Measurements from ENCODE around the gene SLC22A25. TPM values are rescaled to one million over a fixed set of nuclear protein-coding genes. Genes with fewer than 3 reads are reported as not detected.

The SLC22A25 gene
- total RNA-seq (2016; rRNA removed; fragmentation: Illumina TruSeq; extraction: Trizol): 0.18 TPM in 2 replicates
- total RNA-seq (2016; cell fraction: cytosol; rRNA removed; fragmentation: Illumina TruSeq; extraction: Trizol; ENCODE audit: low read depth): 0.10 and 0.26 TPM in 2 replicates
- 0.16 and 0.26 TPM in 2 replicates for total RNA-seq (2016; cell fraction: insoluble cytoplasmic fraction; rRNA removed; fragmentation: Illumina TruSeq; extraction: Trizol)
- 0.10 and 0.12 TPM in 2 replicates for total RNA-seq (2016; cell fraction: membrane; rRNA removed; fragmentation: Illumina TruSeq; extraction: Trizol)
- total RNA-seq (2016; cell fraction: nucleus; rRNA removed; fragmentation: Illumina TruSeq; extraction: Trizol): 0.60 and 0.87 TPM in 2 replicates
- 0.42 and 0.98 TPM in 2 replicates for polyA plus RNA-seq (2011; rRNA removed)
- polyA plus RNA-seq (2011; cell fraction: cytosol; rRNA removed): 0.19 and 0.50 TPM in 2 replicates
- 1.5 and 3.8 TPM in 2 replicates for polyA plus RNA-seq (2011; cell fraction: nucleus; rRNA removed)
- 1.3 and 1.8 TPM in 2 replicates for polyA plus RNA-seq (2012)
- 0.05 TPM in 1 of 2 replicates, not detected in the other for polyA plus RNA-seq (2016; cell fraction: cytosol; fragmentation: Illumina TruSeq; extraction: Trizol; ENCODE audit: low read depth)
- 0.07 and 0.12 TPM in 2 replicates for polyA plus RNA-seq (2016; cell fraction: insoluble cytoplasmic fraction; fragmentation: Illumina TruSeq; extraction: Trizol; ENCODE audit: low read depth)
- 0.06 TPM in 2 replicates for polyA plus RNA-seq (2016; cell fraction: membrane; fragmentation: Illumina TruSeq; extraction: Trizol; ENCODE audit: low read depth)
- 0.56 and 0.71 TPM in 2 replicates for polyA plus RNA-seq (2016; cell fraction: nucleus; fragmentation: Illumina TruSeq; extraction: Trizol; ENCODE audit: insufficient read depth, low read depth)
- polyA minus RNA-seq (2011; rRNA and poly(A)+ RNA removed; ENCODE audit: low replicate concordance): 0.32 TPM in 1 of 2 replicates, not detected in the other
- 0.20 TPM in 1 of 2 replicates, not detected in the other for polyA minus RNA-seq (2011; cell fraction: cytosol; rRNA and poly(A)+ RNA removed)
- polyA minus RNA-seq (2011; cell fraction: nucleus; rRNA and poly(A)+ RNA removed): 1.2 and 2.7 TPM in 2 replicates
- Bru-seq, nascent RNA: percentile 28 among the genes with signal in this experiment
- BruChase-seq, experiment 1, labeled RNA remaining after a 6-hour chase: percentile 17 among the genes with signal in this experiment
- percentile 26 among the genes with signal in this experiment for BruChase-seq, experiment 2, labeled RNA remaining after a 2-hour chase
- long read RNA-seq, experiment 1: 0 reads
- long read RNA-seq, experiment 2, partial matches to known transcripts: 1 of 1 reads
- long read RNA-seq, experiment 2, other reads (novel, unspliced or antisense): 0 of 1 reads

DNA sequence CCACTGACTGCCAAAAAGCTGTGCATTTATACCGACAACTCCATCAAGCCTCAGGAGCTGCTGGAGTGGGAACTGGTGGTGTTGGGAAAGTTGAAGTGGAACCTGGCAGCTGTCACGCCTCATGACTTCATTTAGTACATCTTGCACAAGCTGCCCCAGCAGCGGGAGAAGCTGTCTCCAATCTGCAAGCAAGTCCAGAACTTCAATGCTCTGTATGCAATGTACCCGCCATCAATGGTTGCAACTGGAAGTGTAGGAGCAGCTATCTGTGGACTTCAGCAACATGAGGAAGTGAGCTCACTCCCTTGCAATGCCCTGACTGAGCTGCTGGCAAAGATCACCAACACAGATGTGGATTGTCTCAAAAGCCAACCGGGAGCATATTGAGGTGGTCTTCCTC, at the start of gene SLC22A25:
Gene SLC22A25, minus strand, starts transcription at position 67 of the 400 bp plus-strand sequence. CDS start 13,947 bp downstream, outside the sequence.
- 96% methylated on average over 3 of the region's 5 CpGs for WGBS (ENCODE audit: low lambda C conversion rate)
- no peak for DNase-seq (ENCODE audit: low spot score)
- CTCF ChIA-PET (ENCODE audit: low intra/inter-chr PET ratio, low total read pairs): no interaction called here
- no peaks in the 10 kb centered on the region for H4K20me1 ChIP-seq (ENCODE audit: insufficient read depth, low read length)
- no peak within 1 kb of the TSS for H2AFZ ChIP-seq (ENCODE audit: low read length)
- BruUV-seq (replicated peaks): no TSS peak
- no peaks in the 10 kb centered on the region for H3K9me3 ChIP-seq (ENCODE audit: low read length)
- H3K4me1 ChIP-seq (ENCODE audit: insufficient read depth, low read length): peaks cover 99% of the 10 kb centered on the region
- 0 out of 2 replicates have a peak, but pooled peaks have one; percentile 29 for TF ChIP-seq FOXC1 (CRISPR knock-in tag; IDR thresholded peaks at IDR 0.05; ENCODE audit: borderline replicate concordance)
- TF ChIP-seq, protein P1, sequence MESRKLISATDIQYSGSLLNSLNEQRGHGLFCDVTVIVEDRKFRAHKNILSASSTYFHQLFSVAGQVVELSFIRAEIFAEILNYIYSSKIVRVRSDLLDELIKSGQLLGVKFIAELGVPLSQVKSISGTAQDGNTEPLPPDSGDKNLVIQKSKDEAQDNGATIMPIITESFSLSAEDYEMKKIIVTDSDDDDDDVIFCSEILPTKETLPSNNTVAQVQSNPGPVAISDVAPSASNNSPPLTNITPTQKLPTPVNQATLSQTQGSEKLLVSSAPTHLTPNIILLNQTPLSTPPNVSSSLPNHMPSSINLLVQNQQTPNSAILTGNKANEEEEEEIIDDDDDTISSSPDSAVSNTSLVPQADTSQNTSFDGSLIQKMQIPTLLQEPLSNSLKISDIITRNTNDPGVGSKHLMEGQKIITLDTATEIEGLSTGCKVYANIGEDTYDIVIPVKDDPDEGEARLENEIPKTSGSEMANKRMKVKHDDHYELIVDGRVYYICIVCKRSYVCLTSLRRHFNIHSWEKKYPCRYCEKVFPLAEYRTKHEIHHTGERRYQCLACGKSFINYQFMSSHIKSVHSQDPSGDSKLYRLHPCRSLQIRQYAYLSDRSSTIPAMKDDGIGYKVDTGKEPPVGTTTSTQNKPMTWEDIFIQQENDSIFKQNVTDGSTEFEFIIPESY (CRISPR knock-in tag; IDR thresholded peaks at IDR 0.05): peak; percentile 85; the same call in 1 of the 2 replicates
- no peak for TF ChIP-seq SP1 (IDR thresholded peaks at IDR 0.05)
- TF ChIP-seq SP1 (CRISPR knock-in tag; IDR thresholded peaks at IDR 0.05): no peak
- no peaks in the 10 kb centered on the region for H3K36me3 ChIP-seq (replicated peaks in 1 of 2; ENCODE audit: control insufficient read depth in 1 of 2, insufficient read depth in 2 of 2, low read length in 2 of 2)
- POLR2A ChIA-PET: interaction anchor here (0.9 to 1.0 kb wide), 2 partner anchors 14 to 17 kb away, joined by 3 read pairs; no protein-coding TSS in a partner anchor
- H3K79me2 ChIP-seq (ENCODE audit: insufficient read depth, low read length): no peaks in the 10 kb centered on the region
- H3K27ac ChIP-seq (ENCODE audit: extremely low read length, insufficient read depth, low read length): peak within 1 kb of the TSS; percentile 66
- H3K9ac ChIP-seq (ENCODE audit: insufficient read depth, low read depth, low read length): no peak within 1 kb of the TSS
- no peaks in the 10 kb centered on the region for H3K27me3 ChIP-seq (ENCODE audit: control insufficient read depth in 1 of 2, insufficient read depth in 2 of 2, low read length in 2 of 2)
- intact Hi-C loops (cut with micrococcal nuclease; ENCODE audit: unreplicated experiment): no loop called here
- no peak for FAIRE-seq
- in situ Hi-C loops (cut with HindIII; ENCODE audit: extremely low pct_ligation_motif_present, low pct_unique_long_range_greater_than_20kb): no loop called here
- H3K4me3 ChIP-seq (replicated peaks in 1 of 3; ENCODE audit: insufficient read depth in 1 of 3, low read depth in 2 of 3, low read length in 3 of 3): no peak within 1 kb of the TSS
- no peak for ATAC-seq
- H3K4me2 ChIP-seq (ENCODE audit: low read depth, low read length): no peak within 1 kb of the TSS

Measured in HepG2 (cell line).